SHP77 treated with DMSO at 0.1 percent for 48 hours (cell line): ENCODE results near the gene CHID1.

Source experiments
- DNase-seq: peaks from one replicate; lab custom pipeline; 2025; lab: John Stamatoyannopoulos, UW

The CHID1 gene

DNA sequence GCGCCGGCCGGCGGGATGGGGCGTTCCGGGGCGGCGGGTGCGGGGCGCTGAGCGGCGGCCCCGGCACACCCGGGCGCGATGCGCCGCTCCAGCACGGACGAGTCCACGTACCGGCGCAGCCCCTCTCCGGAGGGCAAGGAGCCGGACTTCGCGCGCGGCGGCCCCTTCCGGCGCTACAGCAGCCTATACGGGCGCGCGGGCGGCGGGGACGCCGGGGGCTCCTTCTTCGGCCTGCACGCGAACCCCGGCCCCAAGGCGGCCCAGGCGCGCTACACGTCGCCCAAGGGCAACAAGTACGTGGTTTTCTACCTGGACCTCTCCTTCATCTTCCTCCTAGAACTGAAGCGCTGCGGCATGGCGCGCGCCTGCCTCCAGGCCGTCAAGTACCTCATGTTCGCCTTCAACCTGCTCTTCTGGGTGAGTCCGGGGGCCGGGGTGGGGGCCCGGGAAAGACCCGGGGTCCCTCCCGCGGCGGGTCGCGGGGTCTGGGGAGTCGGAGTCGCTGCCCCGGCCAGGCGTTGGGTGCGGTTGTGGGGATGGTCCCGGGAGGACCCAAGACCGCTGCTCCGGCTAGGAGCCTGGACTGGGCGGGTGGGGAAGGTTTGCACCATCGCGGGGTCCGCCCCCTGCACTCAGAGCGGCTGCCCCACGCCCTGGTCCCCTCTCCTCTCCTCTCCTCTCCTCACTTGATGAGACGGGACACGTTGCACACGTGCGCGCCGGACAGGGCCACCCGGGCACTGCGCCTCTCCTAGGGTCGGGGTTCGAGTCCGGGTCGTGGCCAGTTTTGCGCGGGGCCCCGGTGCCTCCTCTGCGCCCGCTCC, 60.4 kb downstream of the CHID1 start:
- DNase-seq = no peak

DNA sequence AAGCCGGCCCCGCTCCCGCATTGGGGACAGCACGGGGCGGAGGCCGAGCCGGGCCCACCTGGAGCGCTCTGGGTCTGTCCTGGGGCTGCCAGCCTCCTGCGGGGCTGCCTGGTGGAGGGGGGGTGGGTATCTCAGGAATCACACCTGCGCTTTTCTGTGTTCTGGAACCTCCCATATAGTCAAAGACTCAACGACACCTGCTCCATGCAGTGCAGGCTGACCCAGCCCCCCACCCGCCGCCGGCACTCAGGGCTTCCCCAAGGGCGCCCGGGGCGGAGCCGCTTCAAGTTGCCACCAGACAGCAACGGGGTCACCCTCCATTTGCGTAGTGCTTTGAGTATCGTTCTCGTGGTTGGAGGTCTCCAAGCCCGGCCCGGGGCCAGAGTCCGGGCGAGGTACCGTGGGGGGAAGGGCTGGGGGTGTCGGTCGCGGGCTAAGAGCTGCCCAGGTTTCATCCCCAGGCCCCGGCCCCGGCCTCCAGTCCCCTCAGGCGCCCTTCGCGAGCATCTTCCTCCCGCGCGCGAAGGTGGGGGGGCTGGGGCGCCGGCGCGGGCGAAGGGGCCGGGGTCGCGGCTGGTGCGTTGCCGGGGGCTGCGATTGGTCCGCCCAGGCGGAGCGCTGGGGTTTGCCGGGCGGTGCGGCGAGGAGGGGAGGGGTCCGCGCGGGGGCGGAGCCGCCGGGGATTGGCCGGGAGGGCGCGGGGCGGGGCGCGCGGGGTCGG, 61.3 kb downstream of the CHID1 start:
- DNase-seq = no peak

DNA sequence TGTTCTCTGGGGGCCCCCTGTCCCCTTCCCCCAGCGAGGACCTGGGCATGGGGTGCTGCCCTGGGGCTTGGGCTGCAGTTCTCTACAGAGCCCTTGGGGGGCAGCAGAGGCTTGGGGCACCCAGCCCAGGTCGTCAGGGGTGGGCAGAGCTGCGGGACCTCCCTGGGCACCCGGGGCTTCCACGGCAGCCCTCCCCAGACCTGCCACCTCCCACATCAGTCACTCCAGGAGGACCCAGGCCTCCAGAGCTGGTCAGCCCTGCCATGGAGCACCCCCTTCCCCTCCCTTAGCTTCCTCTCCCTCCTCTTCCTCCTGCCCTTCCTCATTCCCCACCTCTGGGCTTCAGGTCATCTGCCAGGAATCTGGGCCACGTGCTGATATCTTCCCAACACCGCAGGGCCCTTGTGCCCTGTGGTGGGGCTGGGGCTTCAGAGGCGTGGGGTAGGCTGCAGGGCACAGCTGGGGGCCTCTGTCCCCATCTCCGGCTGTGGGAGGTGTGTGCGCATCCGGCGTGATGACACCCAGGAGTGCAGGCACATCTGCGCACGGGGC, 62.2 kb downstream of the CHID1 start:
- no peak for DNase-seq

DNA sequence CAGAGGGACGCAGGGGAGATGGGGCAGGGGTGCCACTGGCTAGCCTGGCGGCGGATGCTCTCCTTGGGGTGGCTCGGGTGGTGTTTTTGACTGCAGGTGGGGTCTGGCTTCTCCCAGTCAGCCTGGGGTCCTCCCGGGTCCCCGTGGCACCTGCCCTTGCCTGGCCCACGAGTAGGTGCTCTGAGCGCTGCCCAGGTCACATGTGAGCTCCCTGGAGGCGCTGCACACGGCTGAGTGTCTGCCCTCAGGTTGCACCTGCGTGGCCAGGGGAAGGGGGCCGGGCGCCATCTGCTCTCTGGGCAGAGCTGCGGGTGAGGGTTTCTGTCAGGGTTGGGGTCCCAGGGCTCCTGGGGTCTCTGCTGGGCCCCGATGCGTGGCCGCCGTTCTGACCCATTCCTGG, 62.7 kb downstream of the CHID1 start:
- no peak for DNase-seq

DNA sequence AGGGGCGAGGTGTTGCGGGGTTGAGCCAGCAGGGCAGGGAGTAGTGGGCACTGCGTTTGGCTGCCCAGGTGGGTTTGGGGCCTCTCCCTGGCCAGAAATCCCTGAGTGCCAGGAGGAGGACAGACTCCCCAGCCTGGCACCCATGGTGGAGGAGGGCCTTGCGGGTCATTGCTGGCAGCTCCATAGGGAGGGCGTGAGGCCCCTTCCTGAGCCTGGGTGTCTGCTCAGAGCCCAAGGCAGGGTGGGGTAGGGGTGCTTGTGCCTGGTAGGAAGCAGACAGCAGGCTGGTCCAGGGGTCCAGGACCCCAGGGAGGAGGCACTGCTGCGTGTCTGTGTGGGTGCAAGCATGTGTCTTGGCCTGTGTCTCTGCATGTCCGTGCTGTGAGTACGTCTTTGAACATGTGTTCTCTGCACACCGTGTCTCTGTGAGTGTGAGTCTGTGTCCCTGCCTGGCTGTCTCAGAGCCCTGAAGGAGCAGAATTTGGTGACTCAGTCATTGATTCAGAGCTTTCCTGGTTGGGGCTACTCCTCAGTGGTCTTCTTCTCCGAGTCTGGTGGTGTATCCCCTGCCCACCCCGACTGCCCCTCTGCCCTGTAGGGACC, 64.0 kb downstream of the CHID1 start:
- DNase-seq = no peak

DNA sequence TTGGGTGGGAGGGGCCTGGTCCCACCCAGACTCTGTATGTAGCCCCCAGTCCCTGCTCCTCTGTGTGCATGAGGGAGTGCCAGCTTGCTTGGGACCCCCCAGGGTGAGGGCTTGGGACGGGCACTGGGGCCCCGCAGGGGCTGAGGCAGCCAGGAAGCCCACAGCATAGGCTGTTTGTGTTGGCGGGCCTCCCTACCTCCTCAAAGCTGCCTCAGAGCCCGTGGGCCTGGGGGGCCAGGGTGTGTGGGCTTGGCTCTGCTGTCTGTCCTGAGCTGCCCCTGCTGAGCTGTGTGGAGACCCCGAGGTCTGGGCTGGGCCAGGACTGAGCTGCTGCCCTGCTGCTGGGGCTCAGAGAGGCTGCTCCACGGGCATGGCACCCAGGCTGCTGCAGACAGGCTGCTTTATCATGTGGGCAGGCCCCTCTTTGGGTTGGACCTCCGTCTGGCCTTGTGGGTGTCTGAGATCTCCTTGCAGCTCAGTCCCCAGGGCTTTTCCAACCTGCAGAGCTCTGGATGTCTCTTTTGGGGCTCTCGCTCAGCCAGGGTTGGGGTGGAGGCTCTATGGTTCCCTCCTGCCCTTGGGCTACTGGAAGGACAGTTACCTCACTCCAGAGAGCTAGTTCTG, 64.6 kb downstream of the CHID1 start:
- DNase-seq = no peak

DNA sequence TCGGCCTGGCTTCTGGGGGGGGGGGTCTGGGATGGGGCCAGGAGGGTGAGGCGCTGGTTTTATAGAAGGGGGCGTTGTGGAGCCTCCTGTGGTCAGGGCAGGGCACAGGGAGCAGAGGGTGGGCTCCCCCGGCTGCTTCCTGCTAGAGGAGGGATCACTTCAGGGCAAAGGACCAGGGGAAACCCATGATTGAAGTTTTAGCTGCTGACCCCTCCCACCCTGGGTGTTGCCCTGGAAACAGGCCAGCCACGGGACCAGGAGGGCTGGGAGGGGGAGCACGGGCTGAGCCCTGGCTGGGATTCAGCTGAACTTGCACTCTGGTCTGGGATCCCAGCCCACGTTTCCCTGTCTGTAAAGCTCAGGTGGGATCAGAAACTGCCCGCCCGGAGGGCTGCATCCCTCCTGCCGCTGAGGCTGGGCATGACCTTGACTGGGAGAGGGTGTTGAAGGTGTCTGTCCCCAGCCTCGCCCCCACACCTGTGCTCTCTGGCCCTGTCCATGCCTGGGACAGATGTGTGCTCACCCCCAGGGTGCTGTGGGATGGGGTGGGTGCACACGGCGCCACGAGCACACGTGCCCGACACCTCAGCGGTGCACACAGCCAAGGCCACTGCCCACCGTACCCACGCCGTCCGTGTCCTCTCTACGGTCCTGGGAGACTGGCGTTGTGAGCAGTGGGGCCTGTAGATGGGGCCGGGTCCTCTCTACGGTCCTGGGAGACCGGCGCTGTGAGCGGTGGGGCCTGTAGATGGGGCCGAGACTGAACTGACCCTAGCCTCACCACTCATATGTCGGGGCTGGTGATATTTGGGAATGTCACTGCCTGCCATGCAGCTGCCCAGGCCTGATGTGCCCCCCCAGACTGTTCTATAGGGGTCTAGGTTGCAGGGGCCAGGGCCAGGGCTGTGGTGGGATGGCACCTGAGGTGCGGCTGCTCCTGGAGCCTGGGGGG, 65.6 kb downstream of the CHID1 start:
- DNase-seq = no peak

DNA sequence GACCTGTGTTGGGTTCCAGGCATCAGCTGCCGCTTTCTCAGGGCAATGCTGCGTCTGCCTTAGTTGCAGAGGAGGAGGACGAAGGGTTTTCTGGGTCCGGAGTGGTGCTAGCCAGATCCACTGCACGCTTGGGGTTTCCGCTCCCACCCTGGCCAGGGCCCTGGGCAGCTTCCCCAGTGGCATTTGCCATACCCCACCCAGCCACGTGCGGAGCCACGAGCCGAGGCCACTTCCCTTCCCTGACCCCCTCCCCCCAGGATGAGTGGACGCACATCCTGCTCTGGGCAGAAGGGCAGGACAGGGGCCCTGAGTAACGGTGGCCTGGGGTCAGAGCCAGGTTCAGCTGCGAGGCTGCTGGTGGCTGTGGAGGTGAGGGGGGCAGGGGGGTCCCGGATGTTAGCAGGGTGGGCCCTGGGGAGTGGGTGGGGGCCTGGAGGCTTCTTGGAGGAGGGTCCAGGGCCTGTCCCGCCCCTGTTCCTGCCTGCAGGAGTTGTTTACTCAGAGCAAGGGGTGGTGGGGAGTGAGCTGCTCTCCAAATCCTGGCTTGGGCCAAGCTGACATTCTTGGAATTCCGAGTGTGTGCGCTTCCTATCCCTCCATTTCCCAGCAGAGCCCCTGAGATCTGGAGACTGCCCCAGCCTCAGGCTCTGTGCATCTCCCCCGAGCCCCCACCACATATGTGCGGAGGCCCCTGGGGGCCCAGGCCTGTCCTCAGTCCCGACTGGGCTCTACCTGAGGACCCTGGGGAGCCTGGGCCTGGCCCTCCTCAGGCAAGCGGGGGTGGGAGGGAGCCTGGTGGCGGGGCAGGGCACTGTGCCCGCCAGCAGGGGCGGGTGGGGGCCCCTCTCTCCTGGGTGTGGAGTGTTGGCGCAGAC, 66.6 kb downstream of the CHID1 start:
- no peak for DNase-seq

DNA sequence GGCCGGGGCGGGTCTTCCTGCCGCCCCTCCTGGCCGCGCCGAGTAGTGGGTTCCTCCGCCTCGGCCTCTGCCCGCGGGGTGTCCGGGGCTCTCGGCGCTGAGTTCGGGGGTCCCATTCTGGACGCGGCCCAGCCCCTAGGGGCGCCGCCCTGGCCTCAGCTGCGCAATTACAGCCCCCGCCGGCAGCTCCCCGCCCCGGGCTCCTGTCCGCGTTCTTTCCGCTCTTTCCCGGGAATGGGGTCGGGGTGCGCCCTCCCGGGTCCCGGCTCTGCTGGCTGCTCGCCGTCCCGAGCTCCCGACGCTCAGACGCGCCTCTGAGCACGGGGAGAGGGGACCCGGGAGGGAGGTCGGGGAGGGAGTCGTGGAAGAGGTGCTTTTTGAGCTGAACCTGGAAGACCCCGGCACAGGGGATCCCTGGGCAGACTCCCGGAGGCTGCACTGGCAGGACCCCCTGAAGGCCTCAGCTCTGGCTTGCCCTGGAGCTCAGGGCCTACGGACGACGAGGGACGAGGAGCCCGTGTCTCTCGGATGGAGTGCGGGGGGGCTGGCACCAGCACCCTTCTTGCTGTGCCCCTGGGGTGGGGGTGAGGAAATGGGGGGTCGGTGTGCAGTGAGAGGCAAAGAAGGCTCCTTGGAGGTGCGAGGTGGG, 67.4 kb downstream of the CHID1 start:
- no peak for DNase-seq

DNA sequence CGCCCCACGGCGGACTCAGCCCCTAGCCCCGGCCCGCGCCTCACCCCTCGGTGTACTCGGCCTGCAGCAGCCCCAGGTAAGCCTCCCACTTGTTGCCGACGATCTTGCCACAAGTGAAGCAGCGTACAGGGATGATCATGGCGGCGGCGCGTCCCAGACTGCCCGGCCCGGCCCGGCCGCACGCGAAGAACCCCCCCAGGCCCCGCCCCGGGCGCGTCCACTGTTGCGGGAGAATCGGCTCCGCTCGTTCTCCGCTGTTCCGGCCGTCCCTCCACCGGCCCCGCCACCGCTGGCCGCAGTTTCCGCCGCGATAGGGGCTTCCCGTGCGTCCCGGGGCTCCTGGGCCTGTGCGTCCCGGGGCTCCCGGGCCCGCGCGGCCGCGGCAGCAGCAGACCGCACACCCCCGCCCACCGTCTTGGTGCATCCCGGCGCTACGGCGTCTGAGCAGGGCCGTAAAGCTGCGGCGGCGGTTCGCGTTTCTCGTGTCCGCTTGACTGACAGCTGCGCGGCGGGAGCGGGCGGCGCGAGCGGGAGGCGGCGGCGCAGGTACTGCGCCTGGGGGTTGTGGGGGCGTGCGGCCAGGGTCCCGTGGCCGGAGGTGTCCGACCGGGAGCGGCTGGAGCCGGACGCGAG, 68.1 kb downstream of the CHID1 start, which contains the start of the genes POLR2L and TSPAN4:
Gene POLR2L, minus strand, starts transcription at position 160 of the 633 bp plus-strand sequence. Its CDS starts 21 bp downstream, at position 139.
Gene TSPAN4, plus strand, starts transcription at position 483 of the 633 bp plus-strand sequence. CDS start 7,453 bp downstream, outside the sequence.
- no peak for DNase-seq

DNA sequence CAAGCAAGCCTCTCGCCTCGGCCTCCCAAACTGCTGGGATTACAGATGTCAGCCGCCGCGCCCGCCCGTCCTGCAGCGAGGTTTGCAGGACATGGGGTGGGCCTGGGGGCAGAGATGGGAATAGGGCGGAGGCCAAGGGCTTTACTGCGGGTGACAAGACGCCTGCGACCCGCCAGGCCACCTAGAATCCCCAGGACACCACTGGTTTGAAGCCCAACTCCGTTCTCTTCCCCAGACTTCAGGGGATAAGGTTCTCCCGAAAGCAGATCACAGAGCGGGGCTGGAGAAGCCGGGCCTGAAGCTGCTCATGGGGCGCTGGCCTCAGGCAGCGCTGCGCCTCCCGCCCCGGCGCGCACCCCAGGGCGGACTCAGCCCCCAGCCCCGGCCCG, 68.6 kb downstream of the CHID1 start:
- DNase-seq = no peak

DNA sequence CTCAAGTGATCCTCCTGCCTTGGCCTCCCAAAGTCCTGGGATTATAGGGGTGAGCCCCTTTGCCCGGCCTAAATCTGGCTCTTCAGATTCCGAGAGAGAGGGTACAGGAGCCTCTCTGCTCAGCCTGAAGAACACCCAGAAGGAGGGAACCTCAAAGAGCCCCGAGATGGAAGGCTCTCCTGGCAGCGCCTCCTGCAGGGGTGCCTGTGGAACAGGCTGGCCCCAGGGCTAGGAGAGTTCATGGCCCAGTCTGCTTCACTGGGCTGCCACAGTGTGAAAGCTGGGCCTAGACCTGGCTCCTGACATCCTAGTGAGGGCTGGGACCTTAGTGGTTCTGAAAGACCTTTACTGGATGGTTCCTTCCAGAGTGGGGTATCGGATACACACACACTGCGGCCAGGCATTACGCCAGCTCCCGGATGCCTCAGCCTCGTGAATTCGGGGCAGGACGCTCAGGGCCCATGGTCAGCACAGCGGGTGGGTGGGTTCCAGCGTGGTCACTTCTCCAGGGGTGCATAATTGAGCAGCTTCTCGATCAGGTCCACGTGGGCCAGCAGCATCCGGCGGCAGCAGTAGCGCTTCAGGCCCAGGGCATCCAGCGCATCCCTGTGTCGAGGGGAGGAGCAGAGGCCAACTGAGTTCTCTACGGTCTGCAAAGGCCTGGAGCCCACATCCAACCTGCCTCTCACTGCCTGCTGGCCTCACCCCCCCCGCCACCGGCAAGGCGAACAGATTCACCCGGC, 70.6 kb downstream of the CHID1 start:
- DNase-seq = no peak

DNA sequence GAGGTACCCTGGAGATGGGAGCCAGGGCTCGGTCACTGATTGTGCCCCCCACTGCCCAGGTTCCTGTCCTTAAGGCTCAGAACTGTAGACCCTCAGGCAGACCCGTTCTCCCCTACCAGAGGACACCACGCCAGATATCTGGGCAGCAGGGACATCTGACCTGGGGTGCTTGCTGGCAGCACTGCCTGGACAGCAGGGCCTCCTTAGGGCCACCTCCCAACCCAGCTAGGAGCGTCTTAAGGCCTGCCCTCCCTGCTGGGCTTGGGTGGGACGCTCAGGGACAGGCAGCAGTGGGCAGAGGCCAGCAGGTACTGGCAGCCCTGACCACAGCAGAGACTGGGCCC, 71.4 kb downstream of the CHID1 start:
- DNase-seq = no peak

DNA sequence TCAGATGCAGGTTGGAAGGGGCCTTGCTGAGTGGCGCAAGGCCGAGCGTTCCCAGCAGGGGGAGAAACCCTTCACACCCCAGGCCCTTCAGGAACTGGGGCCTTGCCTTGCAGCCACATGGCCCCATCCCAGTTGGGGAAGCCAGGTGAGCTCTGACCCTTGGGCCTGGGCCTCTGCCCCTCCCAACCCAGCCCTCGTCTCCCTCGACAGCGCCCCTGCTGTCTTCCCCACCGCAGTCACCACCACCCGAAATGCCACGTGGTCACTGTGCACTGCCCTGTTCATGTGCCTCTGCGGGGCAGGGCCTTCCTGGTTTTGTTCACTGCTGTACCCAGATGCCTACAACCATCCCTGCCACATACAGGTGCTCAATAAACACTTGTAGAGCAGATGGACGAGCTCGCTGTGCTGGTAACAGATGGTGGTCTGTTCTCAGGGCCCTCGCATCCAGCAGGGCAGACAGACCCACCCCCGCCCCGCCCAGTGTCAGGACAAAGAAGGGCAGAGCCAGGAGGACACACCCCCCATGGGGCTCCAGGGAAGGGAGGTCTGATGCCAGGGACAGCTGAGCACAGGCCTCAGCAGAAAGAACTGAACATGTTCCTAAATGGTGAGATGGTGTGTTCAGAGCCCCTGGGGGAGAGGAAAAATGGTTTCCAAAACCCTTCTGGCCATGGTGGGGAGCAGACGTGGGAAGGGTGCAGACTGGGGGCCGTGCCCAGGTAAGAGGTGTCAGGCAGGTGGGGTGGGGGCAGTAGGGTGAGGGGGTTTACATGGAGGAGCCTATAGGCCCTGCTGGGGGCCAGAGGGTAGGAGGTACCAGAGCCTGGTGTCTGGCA, 72.0 kb downstream of the CHID1 start:
- no peak for DNase-seq

DNA sequence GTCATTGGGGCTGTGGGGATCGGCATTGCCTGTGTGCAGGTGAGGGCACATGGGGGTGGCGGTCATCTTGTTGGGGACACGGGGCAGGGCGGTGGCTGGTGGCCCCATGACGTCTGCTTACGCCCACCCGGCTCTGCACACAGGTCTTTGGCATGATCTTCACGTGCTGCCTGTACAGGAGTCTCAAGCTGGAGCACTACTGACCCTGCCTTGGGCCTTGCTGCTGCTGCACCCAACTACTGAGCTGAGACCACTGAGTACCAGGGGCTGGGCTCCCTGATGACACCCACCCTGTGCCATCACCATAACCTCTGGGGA, 72.7 kb downstream of the CHID1 start:
- DNase-seq = no peak

DNA sequence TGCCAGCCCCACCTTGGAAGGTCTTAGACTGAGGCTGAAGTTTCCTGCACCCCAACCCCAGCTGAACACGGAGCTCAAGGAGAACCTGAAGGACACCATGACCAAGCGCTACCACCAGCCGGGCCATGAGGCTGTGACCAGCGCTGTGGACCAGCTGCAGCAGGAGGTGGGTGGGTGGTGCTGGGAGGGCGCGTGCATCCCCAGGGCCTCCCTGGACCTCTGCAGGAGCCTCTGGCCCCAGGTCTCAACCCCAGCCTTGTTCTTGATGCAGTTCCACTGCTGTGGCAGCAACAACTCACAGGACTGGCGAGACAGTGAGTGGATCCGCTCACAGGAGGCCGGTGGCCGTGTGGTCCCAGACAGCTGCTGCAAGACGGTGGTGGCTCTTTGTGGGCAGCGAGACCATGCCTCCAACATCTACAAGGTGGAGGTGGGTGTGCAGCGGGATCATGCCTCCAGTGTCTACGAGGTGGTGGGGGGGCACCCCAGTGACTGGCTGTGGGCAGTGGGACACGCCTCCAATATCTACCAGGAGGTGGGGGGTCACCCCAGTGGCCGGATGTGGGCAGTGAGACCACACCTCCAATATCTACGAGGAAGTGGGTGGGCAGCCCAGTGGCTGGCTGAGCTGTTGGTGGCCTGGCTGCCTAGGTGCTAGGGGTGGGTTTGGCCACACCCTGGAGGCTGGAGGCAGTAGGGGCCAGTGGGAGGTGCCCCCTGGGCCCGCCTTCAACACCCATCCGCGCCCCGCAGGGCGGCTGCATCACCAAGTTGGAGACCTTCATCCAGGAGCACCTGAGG, 73.2 kb downstream of the CHID1 start:
- no peak for DNase-seq

DNA sequence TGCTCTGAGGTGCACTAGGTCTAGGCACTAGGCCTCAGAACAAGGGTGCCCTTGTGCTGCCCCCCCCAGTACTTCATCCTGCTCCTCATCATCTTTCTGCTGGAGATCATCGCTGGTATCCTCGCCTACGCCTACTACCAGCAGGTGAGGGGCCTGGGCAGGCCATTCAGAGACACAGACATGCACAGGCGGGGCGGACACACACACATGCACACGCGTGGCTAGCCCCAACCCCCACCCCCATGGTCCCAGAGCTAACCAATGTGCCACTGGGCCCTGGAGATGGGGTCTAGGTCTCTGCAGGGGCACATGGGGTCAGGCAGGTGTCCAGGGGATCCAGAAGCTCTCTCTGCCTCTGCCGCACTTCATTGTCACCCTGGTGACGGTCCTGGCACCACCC, 73.9 kb downstream of the CHID1 start:
- DNase-seq = no peak
